Dedifferentiated amniotic fluid mesenchymal stem cell (primary cell): ENCODE results near the gene CELSR1.
A peak's percentile ranks its signal among the peaks of the same experiment; 100 is the strongest.

Experiments
- DNase-seq: peaks from one replicate; pipeline ENCODE4 v3.0.0-alpha.2; 2016; ENCODE audit errors: extremely low spot score

The CELSR1 gene

DNA sequence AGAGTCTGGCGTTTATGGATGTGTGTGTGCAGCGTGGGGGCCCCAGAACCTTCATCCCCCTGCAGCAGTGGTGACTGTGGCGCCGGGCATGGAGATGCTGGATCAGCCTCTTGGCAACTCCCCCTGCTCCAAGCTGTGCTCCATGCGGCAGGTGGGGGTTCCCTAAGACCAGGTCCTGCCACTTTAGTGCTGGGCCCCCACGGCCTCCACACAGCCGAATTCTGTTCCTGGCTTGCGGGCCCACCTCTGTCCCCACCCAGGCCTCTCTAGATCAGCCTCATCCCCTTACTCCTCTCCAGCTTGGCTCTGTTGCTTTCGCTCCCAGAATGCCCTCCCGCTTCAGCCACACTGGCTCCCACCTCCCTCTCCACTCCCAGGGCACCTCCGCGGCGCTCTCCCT is 142.3 kb downstream of the CELSR1 start:
- no peak for DNase-seq

DNA sequence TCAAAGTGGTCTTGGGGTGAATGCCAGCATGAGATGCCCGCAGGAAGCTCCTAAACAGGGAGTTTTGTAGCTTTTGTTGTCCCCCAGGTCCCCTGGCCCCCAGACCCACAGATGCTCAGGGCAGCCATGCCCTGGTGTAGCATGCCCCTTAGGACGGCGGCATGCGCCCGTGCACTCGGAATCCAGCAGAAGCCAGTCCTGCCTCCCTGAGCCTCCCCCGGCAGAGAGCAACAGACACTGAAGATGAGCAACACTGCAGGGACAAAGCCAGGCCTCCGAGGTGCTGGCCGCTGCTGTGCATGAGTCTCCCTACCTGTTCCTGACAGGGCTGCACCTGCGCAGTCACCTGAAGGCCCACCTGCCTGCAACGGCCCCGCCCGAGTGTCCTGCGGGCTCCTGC is 142.8 kb downstream of the CELSR1 start:
- no peak for DNase-seq

DNA sequence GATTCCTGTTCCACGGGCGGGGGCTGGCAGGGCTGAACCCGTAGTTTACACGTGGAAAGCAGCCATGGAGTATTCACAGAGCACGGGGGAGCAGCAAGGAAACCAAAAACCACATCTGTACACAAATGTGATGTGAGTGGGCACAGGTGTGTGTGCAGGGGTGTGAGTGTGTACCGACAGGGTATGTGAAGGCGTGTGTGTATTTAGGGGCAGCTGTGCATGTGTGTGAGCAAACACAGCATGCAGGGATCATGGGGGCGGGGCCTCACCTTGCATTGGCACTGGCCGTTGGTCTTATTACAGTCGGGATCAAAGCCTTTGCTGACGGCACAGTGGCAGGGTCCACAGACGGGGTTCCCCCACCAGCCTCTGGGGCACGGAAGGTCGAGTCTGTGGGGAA is 143.5 kb downstream of the CELSR1 start:
- DNase-seq = no peak

DNA sequence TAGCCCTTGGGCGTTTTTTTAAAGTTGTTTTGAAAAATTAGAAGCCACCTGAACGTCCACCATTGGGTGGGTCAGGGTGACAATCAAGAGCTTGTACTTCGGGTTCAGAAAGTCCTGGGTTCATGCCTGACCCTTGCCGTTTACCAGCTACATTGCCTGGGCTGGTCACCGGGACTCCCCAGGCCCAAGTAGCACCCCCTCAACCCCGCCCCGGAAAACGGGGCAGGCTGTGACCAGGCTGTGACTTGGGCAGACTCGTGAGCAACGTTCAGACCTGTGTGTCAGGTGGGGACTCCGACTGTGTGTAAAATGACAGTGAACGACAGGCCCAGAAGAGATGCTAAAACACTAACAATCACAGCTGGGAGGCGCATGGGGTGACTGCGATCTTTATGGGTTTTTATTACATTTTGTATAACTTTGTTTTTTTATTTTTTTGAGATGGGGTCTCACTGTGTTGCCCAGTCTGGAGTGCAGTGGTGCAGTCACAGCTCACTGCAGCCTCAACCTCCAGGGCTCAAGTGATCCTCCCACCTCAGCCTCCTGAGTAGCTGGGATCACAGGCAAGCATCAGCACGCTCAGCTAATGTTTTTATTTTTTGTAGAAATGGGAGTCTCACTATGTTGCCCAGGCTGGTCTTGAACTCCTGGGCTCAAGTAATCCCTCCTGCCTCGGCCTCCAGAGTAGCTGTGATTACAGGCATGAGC is 145.1 kb downstream of the CELSR1 start:
- no peak for DNase-seq

DNA sequence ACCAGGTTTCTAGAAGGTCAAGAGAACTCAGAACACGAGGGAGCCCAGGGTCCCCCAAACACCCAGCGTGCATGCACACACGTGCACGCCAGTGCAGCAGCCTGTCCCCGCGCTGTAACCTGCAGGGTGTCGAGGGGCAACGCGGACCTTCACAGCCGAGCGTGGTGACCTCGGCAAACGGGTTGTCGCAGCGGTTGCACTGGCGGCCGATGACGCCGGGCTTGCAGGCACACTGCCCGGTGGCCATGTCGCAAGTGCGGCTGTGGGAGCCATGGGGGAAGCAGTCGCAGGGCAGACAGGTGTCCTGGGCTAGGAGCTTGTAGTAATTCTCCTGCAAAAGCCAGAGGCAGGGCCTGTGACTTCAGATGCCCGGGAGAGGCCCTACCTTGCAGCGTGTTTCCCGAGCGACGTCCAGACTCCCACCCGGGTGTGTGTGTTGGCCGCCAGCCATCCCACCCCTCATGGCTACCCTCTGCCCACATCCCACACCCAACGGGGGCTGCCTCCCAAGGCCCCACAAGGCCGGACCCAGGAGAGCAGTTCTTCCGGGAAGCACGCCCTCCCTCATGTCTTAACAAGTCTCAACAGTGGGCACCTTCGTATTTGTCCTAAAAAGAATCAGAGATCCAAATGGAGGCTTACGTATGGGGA is 145.8 kb downstream of the CELSR1 start:
- DNase-seq = no peak

DNA sequence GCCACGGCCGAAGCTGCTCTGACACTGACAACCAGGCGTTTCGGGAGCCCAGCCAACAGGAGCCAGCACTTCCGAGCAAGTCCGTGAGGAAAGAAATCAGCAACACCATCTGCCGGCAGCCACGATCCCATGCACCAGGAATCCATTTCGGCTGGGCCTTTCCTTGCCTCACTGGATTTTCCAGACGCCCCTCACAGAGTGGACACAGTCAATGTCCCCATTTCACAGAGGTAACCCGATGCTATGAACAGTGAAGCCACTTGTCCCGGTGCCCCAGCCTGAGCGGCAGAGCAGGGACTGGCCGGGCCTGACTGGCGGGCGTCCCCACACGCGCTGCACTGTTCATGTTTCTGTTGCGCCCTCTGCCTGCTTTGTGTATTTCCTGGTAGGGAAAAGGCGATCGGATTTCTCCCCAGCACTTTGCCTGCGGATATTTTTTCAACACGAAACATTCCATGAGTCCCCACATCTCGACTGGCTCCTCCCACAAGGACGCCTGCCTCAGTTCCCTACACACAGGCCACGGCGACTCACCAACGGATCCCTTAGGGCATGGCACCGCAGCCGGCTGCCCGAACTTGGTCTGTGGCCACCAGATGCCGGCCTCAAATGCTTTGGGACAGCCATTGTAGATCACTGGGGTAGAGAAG is 146.6 kb downstream of the CELSR1 start:
- peak; percentile 81 for DNase-seq

DNA sequence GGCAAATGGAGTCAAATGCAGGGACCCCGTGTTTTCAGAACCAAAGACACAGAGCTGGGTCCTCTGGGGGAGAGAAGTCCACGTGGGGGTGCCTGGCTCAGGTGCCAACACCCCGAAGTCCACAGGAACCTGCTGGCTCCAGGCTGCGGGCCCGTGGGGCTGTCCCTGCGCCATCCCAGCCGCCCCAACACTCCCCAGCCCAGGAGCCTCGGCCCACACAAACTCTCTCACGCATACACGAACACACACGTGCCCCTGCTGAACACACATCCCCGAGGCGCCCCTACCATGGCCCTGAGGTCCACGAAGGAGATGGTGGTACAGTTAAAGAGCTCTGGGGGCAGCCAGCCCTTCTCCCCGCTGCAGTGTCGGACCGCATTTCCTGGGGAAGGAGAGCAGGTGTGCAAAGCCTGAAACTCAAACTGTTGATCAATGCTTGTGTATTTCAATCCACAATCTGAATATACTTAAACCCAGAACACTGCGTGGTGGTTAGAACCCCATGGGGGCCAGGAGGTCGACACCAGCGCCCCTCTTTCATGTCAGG is 147.2 kb downstream of the CELSR1 start:
- no peak for DNase-seq

DNA sequence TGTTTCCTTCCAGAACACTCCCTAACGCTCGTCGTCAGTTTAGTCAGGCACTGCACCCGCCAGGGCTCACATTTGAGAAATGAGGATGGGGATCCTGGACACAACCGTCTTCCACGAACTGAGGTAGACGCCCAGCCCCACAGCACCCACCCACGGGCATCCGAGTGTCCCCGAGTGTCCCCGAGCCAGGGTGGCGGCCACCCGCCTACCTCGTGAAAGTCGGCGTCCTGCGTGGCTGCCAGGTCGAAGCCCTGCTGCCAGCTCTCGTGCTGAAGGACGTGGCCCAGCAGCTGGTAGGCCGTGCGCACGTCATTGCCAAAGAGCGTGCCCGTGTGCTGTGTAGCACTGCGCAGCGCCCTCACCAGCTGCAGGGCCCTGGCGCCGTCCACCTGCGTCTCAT is 148.3 kb downstream of the CELSR1 start:
- no peak for DNase-seq

DNA sequence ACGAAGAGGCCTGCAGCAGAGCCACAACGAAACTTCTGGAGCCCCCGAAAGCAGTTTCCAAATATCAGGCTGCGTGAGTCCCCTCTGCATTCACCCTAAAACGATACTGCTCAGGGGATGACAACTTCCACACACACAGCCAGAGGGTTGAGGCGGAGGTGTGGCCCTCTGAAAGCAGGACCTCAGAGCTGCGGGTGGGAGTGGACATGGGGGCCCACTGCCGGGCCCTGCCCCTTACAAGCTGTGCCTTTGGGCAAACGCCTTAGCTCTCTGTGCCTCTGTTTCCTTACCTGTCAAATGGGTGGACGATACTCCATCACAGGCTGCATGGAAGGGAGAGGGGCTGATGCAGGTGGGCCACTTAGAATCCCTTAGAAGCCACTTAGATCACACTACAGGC is 148.8 kb downstream of the CELSR1 start:
- no peak for DNase-seq

DNA sequence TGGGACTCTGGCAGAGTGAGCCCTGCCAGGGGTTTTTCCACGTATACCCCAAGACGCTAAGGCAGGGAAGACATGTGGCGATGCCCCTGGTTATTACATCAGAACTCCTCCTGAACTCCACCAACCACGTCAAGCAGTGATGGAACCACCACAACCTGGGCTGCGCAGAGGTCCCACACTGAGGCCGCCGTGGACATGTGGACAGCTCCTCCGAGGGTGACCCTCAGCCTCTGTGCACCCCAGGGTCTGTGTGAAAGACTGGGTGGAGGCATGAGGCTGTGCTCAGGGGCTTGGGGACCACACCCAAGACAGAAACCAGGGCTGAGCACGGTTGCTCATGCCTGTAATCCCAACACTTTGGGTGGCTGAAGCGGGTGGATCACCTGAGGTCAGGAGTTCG is 149.7 kb downstream of the CELSR1 start:
- DNase-seq = no peak

DNA sequence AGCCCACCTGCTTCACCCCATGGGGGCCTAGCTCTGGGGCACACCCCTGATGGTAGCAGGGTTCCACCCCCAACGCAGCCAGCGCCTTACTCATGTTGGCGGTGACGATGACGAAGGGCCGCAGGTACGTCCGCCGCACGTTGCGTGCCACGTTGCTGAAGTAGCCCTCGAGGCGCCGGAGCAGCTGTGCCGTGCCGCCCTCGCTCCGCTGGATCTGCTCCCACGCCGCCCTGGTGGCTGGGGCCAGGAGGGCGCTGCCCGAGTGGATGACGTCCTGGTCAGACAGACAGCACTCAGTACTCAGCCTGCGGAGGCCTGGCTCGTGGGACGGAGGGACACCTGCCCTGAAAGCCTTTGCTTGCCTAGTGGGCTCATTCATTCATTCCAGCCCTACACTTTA is 151.1 kb downstream of the CELSR1 start:
- no peak for DNase-seq

DNA sequence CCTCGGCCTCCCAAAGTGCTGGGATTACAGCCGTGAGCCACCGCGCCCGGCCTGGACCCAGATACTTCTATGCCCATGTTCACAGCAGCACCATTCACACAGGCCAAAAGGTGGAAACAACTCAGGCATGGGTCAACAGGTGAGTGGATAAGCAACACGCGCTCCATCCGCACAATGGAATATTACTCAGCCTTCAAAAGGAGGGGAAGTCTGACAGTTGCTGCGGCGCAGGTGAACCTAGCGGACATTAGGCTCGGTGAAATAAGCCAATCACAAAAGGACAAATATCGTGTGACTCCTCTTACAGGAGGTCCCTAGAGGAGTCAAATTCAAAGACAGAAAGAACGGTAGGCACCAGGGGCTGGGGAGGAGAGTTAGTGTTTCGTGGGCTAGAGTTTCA is 154.9 kb downstream of the CELSR1 start:
- no peak for DNase-seq

DNA sequence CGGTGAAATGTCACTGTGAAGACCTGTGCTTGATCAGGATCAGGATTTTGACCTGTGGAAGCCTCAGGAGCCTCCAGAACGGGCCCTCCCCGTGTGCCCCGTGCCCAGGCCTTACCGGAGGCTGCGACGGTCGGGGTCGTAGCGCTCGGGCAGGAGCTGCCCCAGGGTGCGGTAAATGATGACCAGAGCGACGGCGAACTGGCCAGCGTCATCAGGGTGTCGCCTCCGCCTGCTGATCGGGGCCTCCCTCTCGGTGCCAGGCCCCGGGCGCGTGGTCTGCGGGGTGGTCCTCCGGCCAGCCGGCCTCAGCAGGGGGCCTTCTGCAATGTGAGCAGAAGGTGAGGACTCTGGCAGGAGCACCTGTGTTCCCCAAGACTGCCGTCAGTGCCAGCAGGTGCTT is 155.7 kb downstream of the CELSR1 start:
- no peak for DNase-seq

DNA sequence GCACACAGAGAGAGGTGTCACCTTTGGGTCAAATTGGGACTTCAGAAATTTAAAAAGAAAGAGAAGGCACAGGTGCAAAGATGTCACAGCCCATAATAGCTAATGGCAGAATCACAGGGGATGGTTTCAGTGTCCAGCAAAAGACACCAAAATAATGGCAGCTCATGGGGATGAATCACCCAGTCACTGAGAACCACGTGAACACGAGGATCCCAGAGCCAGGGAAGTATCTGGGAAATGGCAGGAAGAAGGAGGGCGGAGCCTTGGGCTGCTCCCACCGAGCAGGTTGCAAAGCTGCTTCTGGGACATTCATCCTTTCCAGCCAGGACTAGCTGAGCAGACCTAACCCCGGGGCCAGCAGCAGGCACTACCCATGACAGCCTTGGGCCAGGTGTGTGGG is 156.3 kb downstream of the CELSR1 start:
- no peak for DNase-seq

DNA sequence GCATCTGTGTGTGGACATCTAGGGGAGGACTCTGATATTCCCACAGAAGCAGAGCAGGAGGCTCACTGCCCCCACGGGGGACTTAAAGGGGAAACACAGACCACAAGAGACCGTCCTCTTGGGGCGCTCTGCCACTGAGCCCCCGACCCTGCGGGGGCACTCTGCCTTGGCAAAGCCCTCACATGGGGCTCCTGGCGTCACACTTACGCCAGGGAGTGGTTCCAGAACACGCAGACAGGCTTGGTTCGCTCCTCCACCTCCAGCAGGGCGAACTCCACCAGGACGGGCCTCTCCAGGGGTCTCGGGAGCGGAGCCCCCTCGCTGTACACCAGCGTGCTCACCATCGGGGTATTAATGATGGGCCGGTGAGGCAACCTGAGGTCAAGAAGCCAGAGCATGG is 156.8 kb downstream of the CELSR1 start:
- DNase-seq = no peak

DNA sequence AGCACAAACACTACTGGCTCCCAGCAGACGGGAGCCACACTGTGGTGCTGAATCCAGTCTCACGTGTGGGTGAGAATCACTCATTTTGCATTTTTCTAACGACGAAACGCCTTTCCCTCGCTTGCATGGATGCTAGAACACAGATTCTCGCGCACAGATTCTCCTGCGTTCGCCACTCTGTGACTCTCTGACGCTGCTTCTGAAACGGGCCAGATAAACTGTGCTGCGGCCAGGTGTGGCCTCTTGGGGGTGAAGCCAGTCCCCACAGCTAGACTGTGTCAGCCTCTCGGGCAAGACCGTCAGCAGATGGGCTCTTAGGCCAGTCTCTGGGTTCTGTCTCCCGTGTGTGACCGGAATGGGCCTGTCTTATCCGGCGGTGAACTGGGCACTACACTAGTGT is 157.4 kb downstream of the CELSR1 start:
- no peak for DNase-seq

DNA sequence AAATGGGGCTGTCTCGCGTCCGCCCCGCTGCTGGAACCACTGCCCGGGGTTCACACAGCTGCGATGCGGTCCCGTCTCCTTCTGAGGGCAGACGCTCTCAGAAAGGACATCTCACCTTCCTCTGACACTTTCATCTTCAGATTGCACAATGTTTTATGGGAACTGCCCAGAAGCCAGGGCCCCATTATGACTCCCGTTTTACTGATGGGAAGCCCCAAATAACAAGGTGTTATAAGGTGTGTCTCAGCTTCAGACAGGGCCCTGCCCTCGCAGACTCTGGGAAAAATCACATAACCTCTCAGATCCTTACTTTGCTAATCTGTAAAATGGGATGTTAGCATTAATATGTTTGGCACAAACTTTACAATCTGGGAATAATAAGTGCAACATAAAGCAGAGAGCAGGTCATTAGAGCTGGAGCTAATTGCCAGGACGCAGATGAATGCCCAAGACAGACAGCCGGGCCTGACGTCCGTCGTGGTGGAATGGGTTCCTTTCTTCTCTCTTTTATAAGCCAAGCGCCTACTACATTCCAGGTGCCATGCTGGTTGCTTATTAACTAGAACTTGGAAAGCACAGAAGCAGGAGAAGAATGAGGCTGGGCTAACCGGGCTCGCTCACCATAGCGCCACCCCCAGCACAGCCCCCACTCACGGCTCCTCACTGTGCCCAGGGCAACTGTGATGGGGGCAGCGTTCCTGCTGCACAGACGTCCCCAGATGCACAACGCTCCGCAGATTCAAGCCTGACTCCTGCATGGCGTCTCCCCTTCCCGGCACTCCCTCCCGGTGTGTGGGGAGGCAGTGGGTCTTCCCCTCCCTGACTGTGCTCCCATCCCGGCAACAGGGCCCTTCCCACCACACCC is 158.1 kb downstream of the CELSR1 start:
- DNase-seq = no peak

DNA sequence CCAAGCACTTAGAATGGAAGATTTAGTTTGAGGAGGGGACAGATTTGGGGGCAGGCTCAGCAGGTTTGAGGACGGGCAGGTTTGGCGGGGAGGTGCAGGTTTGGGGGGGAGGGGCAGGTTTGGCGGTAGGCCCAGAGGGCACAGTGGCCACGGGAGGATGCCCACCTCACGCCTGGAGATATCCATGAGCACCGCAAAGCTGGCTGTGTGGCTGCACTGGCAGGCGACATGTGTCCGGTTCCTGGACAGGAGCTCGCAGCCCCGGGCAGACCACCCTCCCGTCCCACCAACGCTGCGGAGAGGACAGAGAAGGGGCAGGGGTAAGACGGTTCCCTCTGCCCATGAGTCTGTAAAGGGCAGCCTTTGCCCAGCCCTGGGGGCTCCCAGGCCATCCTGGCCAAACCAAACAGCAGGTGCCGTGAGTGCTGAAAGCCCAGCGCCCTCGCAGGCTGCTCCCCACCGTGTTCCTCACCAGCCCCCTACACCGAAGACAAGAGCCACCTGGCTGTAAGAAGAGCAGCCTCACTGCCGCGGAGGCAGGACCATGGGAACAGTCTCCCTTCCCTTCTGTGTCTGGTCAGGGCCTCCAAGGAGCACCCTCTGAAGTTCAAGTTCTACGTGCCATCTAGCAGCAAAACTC is 158.9 kb downstream of the CELSR1 start:
- DNase-seq = no peak

DNA sequence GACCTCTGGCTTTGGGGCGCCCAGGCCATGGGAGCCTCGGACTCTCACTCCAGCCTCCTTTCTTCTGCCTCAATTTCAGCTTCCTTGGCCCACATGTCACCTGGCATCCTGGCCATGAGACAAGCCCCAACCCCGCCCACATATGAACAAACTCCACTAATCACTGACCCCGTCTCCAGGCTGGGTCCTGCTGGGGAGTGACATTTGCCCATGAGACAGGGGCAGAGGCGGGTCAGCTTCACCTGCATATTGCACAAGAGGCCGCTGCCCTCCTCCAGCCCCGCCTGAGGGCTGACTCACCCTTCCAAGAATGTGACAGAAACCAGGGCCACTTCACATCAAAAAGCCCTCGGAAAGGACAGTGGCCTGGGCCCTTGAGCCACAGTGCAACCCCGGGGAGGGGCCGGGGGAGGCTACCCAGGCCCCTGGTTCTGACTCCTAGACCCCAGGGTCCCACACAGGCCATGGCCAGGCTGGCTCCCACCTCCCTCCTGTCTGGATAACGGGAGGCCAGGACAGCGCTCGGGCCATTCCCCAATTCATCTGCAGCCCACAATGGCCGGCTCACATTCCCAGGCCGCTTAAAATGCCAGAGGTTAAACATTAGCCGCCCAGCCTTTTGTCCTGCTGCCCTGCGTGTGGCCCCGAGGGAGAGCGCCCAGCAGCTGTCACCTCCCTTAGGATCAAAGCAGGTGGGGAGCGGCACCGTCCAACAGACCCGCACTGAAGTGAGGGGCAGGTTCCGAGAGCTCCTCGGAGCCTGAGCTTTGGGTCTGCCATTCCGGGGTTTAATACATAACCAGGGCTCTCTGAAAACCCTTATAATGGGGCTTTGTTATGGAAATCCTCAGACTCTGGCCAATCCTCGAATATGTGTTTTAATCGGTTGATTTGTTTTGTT is 159.6 kb downstream of the CELSR1 start:
- DNase-seq = no peak

DNA sequence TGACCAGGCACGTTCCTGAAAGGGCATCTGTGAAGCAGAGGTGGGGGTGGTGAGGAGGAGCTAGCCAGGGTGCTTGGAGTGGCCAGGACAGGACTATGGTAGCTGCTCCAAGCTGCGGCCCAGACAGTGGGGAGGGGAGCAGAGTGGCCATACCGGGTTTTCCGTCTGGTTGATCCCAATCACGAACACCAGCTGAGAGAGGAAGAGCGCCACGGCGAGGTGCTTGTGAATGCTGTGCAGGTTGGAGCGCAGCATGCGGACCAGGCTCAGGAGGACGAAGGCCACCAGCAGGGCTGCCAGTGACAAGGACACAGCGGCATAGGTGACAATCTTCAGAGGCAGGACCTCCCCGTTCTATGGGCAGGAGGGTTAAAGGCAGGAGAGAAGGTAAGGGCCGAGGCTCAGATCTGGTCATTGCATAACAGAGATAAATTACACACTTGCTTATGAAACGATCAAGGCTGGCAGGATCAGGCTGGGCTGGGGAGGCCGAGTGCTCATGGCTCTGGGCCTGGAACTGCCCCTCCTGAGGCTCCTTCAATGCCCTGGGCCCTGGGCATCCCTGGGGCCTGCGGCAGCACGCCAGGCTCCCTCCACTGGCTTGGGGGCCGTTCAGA is 160.4 kb downstream of the CELSR1 start:
- DNase-seq = no peak
